ENCODE data around the gene CCDC186. TPM values are rescaled to one million over a fixed set of nuclear protein-coding genes. Genes with fewer than 3 reads are reported as not detected.

CCDC186 gene
- total and polyA plus RNA-seq, 2 of the 8 experiments (the other 6 are each of a cell fraction or from before 2014, with no cell fraction given) = 3.0 to 30.3 TPM

- Histone ChIP-seq H4K5ac (ENCODE audit: insufficient read length, low read depth, low read length) (no peak overlapping the region), H3K27me3 (replicated peaks in 1 of 4; ENCODE audit: control insufficient read depth in 3 of 4, extremely low read depth in 1 of 4, insufficient read depth in 3 of 4, low read length in 3 of 4) (no peaks in the 10 kb centered on the region), H3K18ac (ENCODE audit: extremely low read depth, low read length) (no peak overlapping the region), H2BK120ac (replicated peaks; ENCODE audit: low read depth, low read length) (no peak overlapping the region), H3K14ac (ENCODE audit: insufficient read length) (no peak overlapping the region), H2AFZ (ENCODE audit: low read length) (0 out of 2 replicates have a peak overlapping the region, but pooled peaks have one; percentile 44), H3K79me2 (ENCODE audit: control insufficient read depth in 1 of 2, insufficient read depth in 2 of 2, low read length in 2 of 2) (no peaks in the 10 kb centered on the region), H4K91ac (replicated peaks; ENCODE audit: insufficient read length, low read length) (no peak overlapping the region), H4K20me1 (replicated peaks in 1 of 2; ENCODE audit: control insufficient read depth in 1 of 2, insufficient read depth in 2 of 2, low read length in 2 of 2) (no peaks in the 10 kb centered on the region), H3K4me2 (ENCODE audit: insufficient read depth in 1 of 2, low read depth in 2 of 2, low read length in 2 of 2) (no peak overlapping the region), H3K23me2 (ENCODE audit: low read depth, low read length) (no peaks in the 10 kb centered on the region), H3K9me3 (ENCODE audit: insufficient read depth in 2 of 2, low read depth in 1 of 2, low read length in 1 of 2) (no peaks in the 10 kb centered on the region), H3K56ac (replicated peaks; ENCODE audit: insufficient read length, low read depth, low read length) (no peak overlapping the region), H3K36me3 (ENCODE audit: control insufficient read depth in 2 of 4, insufficient read depth in 4 of 4, low read length in 3 of 4) (no peaks in the 10 kb centered on the region), H3K4me1 (replicated peaks in 1 of 4; ENCODE audit: control insufficient read depth in 3 of 4, insufficient read depth in 4 of 4, low read length in 3 of 4) (no peaks in the 10 kb centered on the region), H3K9ac (replicated peaks in 1 of 4; ENCODE audit: extremely low read depth in 1 of 4, low read depth in 3 of 4, low read length in 3 of 4) (no peak overlapping the region), H3K4ac (replicated peaks; ENCODE audit: insufficient read length, low read depth, low read length) (no peak overlapping the region), H3K79me1 (ENCODE audit: low read depth, low read length) (no peaks in the 10 kb centered on the region), H3K27ac (ENCODE audit: low read depth, low read length) (no peak overlapping the region), H2BK5ac (ENCODE audit: low read depth, low read length) (no peak overlapping the region), H2AK5ac (ENCODE audit: low read depth, low read length) (no peak overlapping the region), H2BK15ac (ENCODE audit: low read length) (no peak overlapping the region), H2BK12ac (ENCODE audit: low read depth, low read length) (no peak overlapping the region), H4K8ac (ENCODE audit: extremely low read depth, insufficient read depth, low read length) (no peak overlapping the region), H3K23ac (ENCODE audit: insufficient read length) (no peak overlapping the region), H3K4me3 (ENCODE audit: extremely low read depth in 1 of 4, insufficient read depth in 2 of 4, low read depth in 3 of 4, low read length in 4 of 4) (no peak overlapping the region), H2BK20ac (ENCODE audit: low read length) (no peak overlapping the region)
- ChIA-PET POLR2A (ENCODE audit: partially characterized antibody) (no interaction called here), CTCF (ENCODE audit: partially characterized antibody) (interaction anchor here (0.5 kb wide), 1 partner anchor 70 kb away, joined by 4 read pairs; no protein-coding TSS in a partner anchor)
- WGBS, 2 experiments (ENCODE audit: extremely low coverage in 1 of 2, insufficient coverage in 1 of 2, insufficient read length in 1 of 2, insufficient replicate concordance in 2 of 2, low coverage in 1 of 2, low lambda C conversion rate in 2 of 2, missing lambda C conversion rate in 1 of 2) = 83% methylated on average over 2 of the region's 2 CpGs; no CpG with 5 or more reads in 1 of the 2 experiments
- TF ChIP-seq RNF2 (IDR thresholded peaks at IDR 0.05; ENCODE audit: borderline replicate concordance, low read depth, low read length, missing control alignments, poor library complexity, severe bottlenecking) (no peak), TCF12 (IDR thresholded peaks at IDR 0.05; ENCODE audit: low read depth, low read length) (no peak), SIN3A (conservative IDR thresholded peaks at IDR 0.05 in 1 of 2, IDR thresholded peaks at IDR 0.05 in 1 of 2; ENCODE audit: low read depth in 1 of 2, low read length in 2 of 2) (no peak)
- FAIRE-seq (no peak), DNase-seq (ENCODE audit: low read depth in 1 of 2, low spot score in 2 of 2) (no peak)
Observed at GRCh38 chr10:114195079-114195478, 21.1 kb upstream of the CCDC186 start.
